ENCODE data around the gene PRDM5.

GRCh38 chr4:120893314-120893713 lies 29.2 kb downstream of the PRDM5 start:
- no peak for TF ChIP-seq CTCF (IDR thresholded peaks at IDR 0.05)
- no peak for TF ChIP-seq POLR2A (IDR thresholded peaks at IDR 0.05)

Measured in thyroid gland (tissue), 4 donors.